A549 (cell line): Measurements from ENCODE around the gene CHAD. TPM values are rescaled to one million over a fixed set of nuclear protein-coding genes. Genes with fewer than 3 reads are reported as not detected.

Experiments used
- ATAC-seq, 2 experiments: fragments of 200-7000 bp in 1 of 2; fragments of >200 bp in 1 of 2; cut with Nextera tagmentation in 1 of 2; cut with Tn5 transposase in 1 of 2; 3 replicates each; pipeline versions ENCODE4 v1.8.0 to v1.9.1; 2018 to 2020; ENCODE audit warnings: mild to moderate bottlenecking in 1 of 2, moderate library complexity in 1 of 2
- CTCF ChIA-PET: fragments of 300-600 bp; sonication (Branson Sonifier 250); formaldehyde crosslinking; extraction: SDS; loops from one replicate; lab custom pipeline; 2021; ENCODE audit warnings: antibody characterized with exemption, inconsistent platforms; lab: Yijun Ruan, JAX
- POLR2A ChIA-PET: fragments of 350-600 bp; formaldehyde crosslinking; extraction: SDS; loops from one replicate; lab custom pipeline; 2021; ENCODE audit warnings: antibody characterized with exemption, inconsistent platforms; lab: Yijun Ruan, JAX
- DNase-seq, 2 experiments: peaks; one replicate each; pipeline versions ENCODE4 v3.0.0 to v3.0.0-alpha.2; 2011 to 2016; ENCODE audit warnings: low read depth in 1 of 2, low spot score in 1 of 2
- FAIRE-seq: peaks from 2 replicates; lab custom pipeline; 2011; peaks lifted over from hg19 to GRCh38; lab: Jason Lieb, UNC
- H3K27ac ChIP-seq, 2 experiments: fragments of >200 bp; sonication (Bioruptor Twin); formaldehyde crosslinking; 3 replicates each; pipeline ENCODE4 v1.5.1; 2016 to 2017
- H3K4me1 ChIP-seq: fragments of >200 bp; sonication (Bioruptor Twin); formaldehyde crosslinking; 3 replicates; pipeline ENCODE4 v1.6.1; 2016
- H3K4me2 ChIP-seq: fragments of >200 bp; sonication (Bioruptor Twin); formaldehyde crosslinking; 3 replicates; pipeline ENCODE4 v1.6.1; 2016
- H3K4me3 ChIP-seq: fragments of >200 bp; sonication (Bioruptor Twin); formaldehyde crosslinking; 3 replicates; pipeline ENCODE4 v1.5.1; 2016
- H3K9me3 ChIP-seq: fragments of >200 bp; sonication (Bioruptor Twin); formaldehyde crosslinking; 3 replicates; pipeline ENCODE4 v1.6.1; 2016
- ATOH8 ChIP-seq: fragments of 250-450 bp; sonication (Bioruptor Pico); IDR thresholded peaks from 2 replicates; pipeline ENCODE4 v1.5.0; 2020; ENCODE audit warnings: low read depth, mild to moderate bottlenecking, moderate library complexity
- CHD2 ChIP-seq: fragments of 150-350 bp; IDR thresholded peaks from 2 replicates; pipeline ENCODE4 v1.6.1; 2014; ENCODE audit warnings: low read length; ENCODE audit not compliant: partially characterized antibody
- CTCF ChIP-seq: fragments of >200 bp; sonication (Bioruptor Twin); formaldehyde crosslinking; IDR thresholded peaks from 3 replicates; pipeline ENCODE4 v1.5.1; 2016
- EHF ChIP-seq: fragments of 250-450 bp; sonication (Bioruptor Pico); IDR thresholded peaks from 2 replicates; pipeline ENCODE4 v1.5.0; 2020; ENCODE audit warnings: mild to moderate bottlenecking
- EHMT2 ChIP-seq: fragments of 200-600 bp; sonication (generic); IDR thresholded peaks from 2 replicates; pipeline ENCODE4 v1.6.1; 2016; ENCODE audit warnings: antibody characterized with exemption, low read depth, mild to moderate bottlenecking, moderate library complexity
- FOSB ChIP-seq: fragments of 250-450 bp; sonication (Bioruptor Pico); IDR thresholded peaks from 2 replicates; pipeline ENCODE4 v1.5.0; 2020; ENCODE audit warnings: mild to moderate bottlenecking, moderate library complexity
- HOXB13 ChIP-seq: fragments of 250-450 bp; sonication (Bioruptor Pico); IDR thresholded peaks from 2 replicates; pipeline ENCODE4 v1.5.0; 2020; ENCODE audit warnings: low read depth, mild to moderate bottlenecking, moderate library complexity
- JUN ChIP-seq, 2 experiments: fragments of >200 bp; sonication (Bioruptor Twin); formaldehyde crosslinking; IDR thresholded peaks; 2 replicates in 1 of 2; 3 replicates in 1 of 2; pipeline ENCODE4 v1.6.1; 2016 to 2017
- JUNB ChIP-seq: fragments of >200 bp; sonication (Bioruptor Twin); formaldehyde crosslinking; IDR thresholded peaks from 2 replicates; pipeline ENCODE4 v1.6.1; 2016
- KDM1A ChIP-seq: fragments of 200-600 bp; sonication (generic); IDR thresholded peaks from 2 replicates; pipeline ENCODE4 v1.6.1; 2016; ENCODE audit warnings: low read depth, mild to moderate bottlenecking
- MAFK ChIP-seq: fragments of 450-650 bp; IDR thresholded peaks from 2 replicates; pipeline ENCODE4 v1.6.1; 2014; ENCODE audit not compliant: partially characterized antibody
- NR3C1 ChIP-seq: fragments of >200 bp; sonication (Bioruptor Twin); formaldehyde crosslinking; IDR thresholded peaks from 3 replicates; pipeline ENCODE4 v1.6.1; 2017
- POLR2AphosphoS2 ChIP-seq: conservative IDR thresholded peaks from 2 replicates; pipeline ENCODE4 v1.6.1; 2012; ENCODE audit warnings: low read length, improper control_type of control experiment, inconsistent platforms
- REST ChIP-seq: fragments of 200-600 bp; sonication (generic); IDR thresholded peaks from 2 replicates; pipeline ENCODE4 v1.6.1; 2016; ENCODE audit warnings: antibody characterized with exemption, mild to moderate bottlenecking, moderate library complexity
- RFX5 ChIP-seq: fragments of 450-650 bp; IDR thresholded peaks from 2 replicates; pipeline ENCODE4 v1.7.1; 2014; ENCODE audit warnings: antibody characterized with exemption, mild to moderate bottlenecking, moderate library complexity
- RNF2 ChIP-seq: fragments of 200-600 bp; sonication (generic); IDR thresholded peaks from 2 replicates; pipeline ENCODE4 v1.6.1; 2016; ENCODE audit warnings: low read depth, mild to moderate bottlenecking, antibody characterized with exemption, moderate library complexity, borderline replicate concordance
- SMC3 ChIP-seq: fragments of >200 bp; sonication (Bioruptor Twin); formaldehyde crosslinking; IDR thresholded peaks from 3 replicates; pipeline ENCODE4 v1.6.1; 2018; ENCODE audit warnings: inconsistent platforms
- TFCP2L1 ChIP-seq: fragments of 250-450 bp; sonication (Bioruptor Pico); IDR thresholded peaks from 2 replicates; pipeline ENCODE4 v1.5.0; 2021; ENCODE audit warnings: mild to moderate bottlenecking
- WGBS: methylation state at CpG from one replicate; pipeline ENCODE4 v1.1.6; 2017; ENCODE audit errors: missing lambda C conversion rate; 5-methylcytosine and 5-hydroxymethylcytosine counted together
- polyA plus RNA-seq, 4 experiments: library from polyadenylated mRNA; depleted of rRNA in 3 of 4; stranded (reverse); fragments of >200 nt; fragmentation: RNase III in 1 of 4; extraction: RNeasy Plus Mini Kit Qiagen cat#74134 plus additional on column Dnase treatment in 1 of 4; gene quantifications; 2 replicates in 3 of 4; 3 replicates in 1 of 4; pipeline ENCODE4 v1.2.3, GENCODE V29; 2011 to 2017

CHAD gene
- polyA plus RNA-seq, 2 of the 4 experiments (the other 2 are of a cell fraction): not detected

- WGBS: 94% methylated on average over 9 of the region's 9 CpGs
- ATAC-seq: no peak
- CTCF ChIA-PET: interaction anchor here (0.6 to 19.6 kb wide), 4 partner anchors 10 to 722 kb away, joined by 3 to 238 read pairs (median 8); partner anchors contain the start of genes LRRC59 and RSAD1
Observed at GRCh38 chr17:50465635-50466034, 3.0 kb downstream of the CHAD start.

GRCh38 chr17:50465171-50465570 is 3.5 kb downstream of the CHAD start:
- Histone ChIP-seq H3K4me2 (no peak overlapping the region), H3K4me1 (peaks cover 16% of the 10 kb centered on the region), H3K9me3 (no peaks in the 10 kb centered on the region), H3K4me3 (no peak overlapping the region), H3K27ac (no peak overlapping the region)
- DNase-seq: no peak
- WGBS: 93% methylated on average over 6 of the region's 6 CpGs
- ChIA-PET POLR2A (no interaction called here), CTCF (interaction anchor here (0.6 to 19.6 kb wide), 4 partner anchors 10 to 68 kb away, joined by 3 to 238 read pairs (median 8); partner anchors contain the start of genes LRRC59 and RSAD1)
- no peak for ATAC-seq
- no peak for FAIRE-seq
- no peak for TF ChIP-seq REST
- no peak for TF ChIP-seq EHF
- TF ChIP-seq NR3C1: no peak
- no peak for TF ChIP-seq MAFK
- no peak for TF ChIP-seq JUNB
- no peak for TF ChIP-seq RNF2
- TF ChIP-seq TFCP2L1 (CRISPR knock-in tag): no peak
- TF ChIP-seq CTCF: no peak
- TF ChIP-seq CHD2: no peak
- no peak for TF ChIP-seq FOSB (CRISPR knock-in tag)

More at GRCh38 chr17:50465635-50466034, 3.0 kb downstream of the CHAD start:
- no peak overlapping the region for H3K4me3 ChIP-seq
- H3K4me1 ChIP-seq: peaks cover 16% of the 10 kb centered on the region
- no peak overlapping the region for H3K27ac ChIP-seq
- DNase-seq (no peak), FAIRE-seq (no peak)
- POLR2A ChIA-PET: no interaction called here
- H3K4me2 ChIP-seq: no peak overlapping the region
- TF ChIP-seq REST (no peak), MAFK (no peak), RFX5 (no peak), KDM1A (no peak), SMC3 (no peak), HOXB13 (CRISPR knock-in tag) (no peak), POLR2AphosphoS2 (no peak), EHMT2 (no peak), CTCF (no peak), ATOH8 (no peak), TFCP2L1 (CRISPR knock-in tag) (no peak), JUN (IDR thresholded peaks at IDR 0.05) (no peak)
- H3K9me3 ChIP-seq: no peaks in the 10 kb centered on the region
